DOHH2 (cell line): ENCODE data around the gene ST3GAL5.

Experiments
- H3F3A ChIP-seq: fragments of 200-600 bp; sonication (generic), shearing (Covaris generic); 2 replicates; pipeline ENCODE4 v1.6.0; 2016; ENCODE audit warnings: antibody characterized with exemption, mild to moderate bottlenecking; ENCODE audit not compliant: control insufficient read depth, insufficient read depth
- H3K27ac ChIP-seq: fragments of 200-600 bp; sonication (generic); 2 replicates; pipeline ENCODE4 v1.5.1; 2014; ENCODE audit warnings: low read depth, mild to moderate bottlenecking, low read length, moderate library complexity
- H3K27me3 ChIP-seq: fragments of 200-600 bp; sonication (generic); 2 replicates; pipeline ENCODE4 v1.6.1; 2014; ENCODE audit warnings: mild to moderate bottlenecking, low read length, mixed read lengths; ENCODE audit not compliant: control insufficient read depth
- H3K36me3 ChIP-seq: fragments of 200-600 bp; sonication (generic); 2 replicates; pipeline ENCODE4 v1.6.1; 2014; ENCODE audit warnings: mild to moderate bottlenecking, low read length, moderate library complexity, mixed read lengths; ENCODE audit not compliant: control insufficient read depth
- H3K4me1 ChIP-seq: fragments of 200-600 bp; sonication (generic); 2 replicates; pipeline ENCODE4 v1.6.1; 2014; ENCODE audit warnings: mild to moderate bottlenecking, low read length, mixed read lengths; ENCODE audit not compliant: control insufficient read depth
- H3K4me2 ChIP-seq: fragments of 200-600 bp; sonication (generic); 2 replicates; pipeline ENCODE4 v1.6.0; 2014; ENCODE audit warnings: mild to moderate bottlenecking, low read length, moderate library complexity
- H3K4me3 ChIP-seq: fragments of 200-600 bp; sonication (generic); 2 replicates; pipeline ENCODE4 v1.5.1; 2014; ENCODE audit warnings: mild to moderate bottlenecking, low read length, mixed read lengths
- H3K79me2 ChIP-seq: fragments of 200-600 bp; sonication (generic); 2 replicates; pipeline ENCODE4 v1.6.1; 2014; ENCODE audit warnings: mild to moderate bottlenecking, low read length, mixed read lengths; ENCODE audit not compliant: control insufficient read depth
- H3K9me2 ChIP-seq: fragments of 200-600 bp; sonication (generic); replicated peaks from 2 replicates; pipeline ENCODE4 v1.6.1; 2014; ENCODE audit warnings: mild to moderate bottlenecking, low read length, mixed read lengths; ENCODE audit not compliant: control insufficient read depth
- H3K9me3 ChIP-seq: fragments of 200-600 bp; sonication (generic); 2 replicates; pipeline ENCODE4 v1.6.1; 2014; ENCODE audit warnings: antibody characterized with exemption, low read length, mixed read lengths; ENCODE audit not compliant: control insufficient read depth, insufficient read depth
- H4K20me1 ChIP-seq: fragments of 200-600 bp; sonication (generic); 2 replicates; pipeline ENCODE4 v1.6.0; 2014; ENCODE audit warnings: low read depth, mild to moderate bottlenecking, antibody characterized with exemption, low read length, moderate library complexity; ENCODE audit not compliant: control insufficient read depth, insufficient read depth
- EZH2phosphoT487 ChIP-seq: fragments of 200-600 bp; sonication (generic); IDR thresholded peaks from 2 replicates; pipeline ENCODE4 v1.6.1; 2017; ENCODE audit warnings: borderline replicate concordance, mild to moderate bottlenecking, antibody characterized with exemption, low read length, moderate library complexity, mixed read lengths
- TF ChIP-seq, protein P1 (sequence below): fragments of 200-600 bp; sonication (generic); IDR thresholded peaks from one replicate; pipeline ENCODE4 v1.5.1; 2014; ENCODE audit warnings: antibody characterized with exemption, mild to moderate bottlenecking, low read depth, low read length; ENCODE audit not compliant: poor library complexity, severe bottlenecking

Gene ST3GAL5

DNA sequence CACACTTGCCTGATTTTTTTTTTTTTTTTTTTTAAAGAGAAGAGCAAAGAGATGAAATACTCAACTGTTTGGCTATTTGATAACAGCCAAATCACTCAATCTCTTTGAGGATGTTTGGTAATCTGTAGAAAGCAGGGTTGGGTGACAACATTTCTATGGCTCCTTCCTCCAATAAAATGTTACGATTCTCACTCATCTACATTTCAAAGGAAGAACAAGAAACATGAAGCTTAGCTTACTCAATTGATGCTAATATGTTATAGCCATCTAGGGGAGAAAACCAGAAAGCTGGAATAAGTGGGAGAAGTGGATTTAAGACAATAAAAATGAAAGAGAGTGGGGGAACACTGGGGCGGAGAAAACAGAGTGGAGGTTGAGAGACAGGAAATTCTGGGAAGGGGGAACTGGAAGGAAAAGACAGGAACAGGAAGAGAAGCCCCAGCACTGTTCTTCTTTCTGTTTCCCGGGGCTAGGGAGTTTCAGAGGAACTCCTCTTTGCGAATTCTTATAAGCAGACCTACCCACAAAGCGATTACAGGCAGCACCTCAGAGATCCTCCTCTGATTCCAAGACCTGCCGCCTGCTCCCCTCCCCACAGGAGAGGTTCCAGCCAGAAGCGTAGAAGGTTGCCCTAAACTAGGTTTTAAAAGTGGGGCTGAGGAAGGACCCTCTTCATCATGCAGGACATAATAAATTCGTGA lies 13.3 kb downstream of the ST3GAL5 start:
- Histone ChIP-seq H3K27me3 (no peaks in the 10 kb centered on the region; the same call in 1 of the 2 replicates), H4K20me1 (no peaks in the 10 kb centered on the region), H3K9me3 (no peaks in the 10 kb centered on the region), H3K4me1 (no peaks in the 10 kb centered on the region), H3F3A (no peaks in the 10 kb centered on the region), H3K27ac (no peak overlapping the region), H3K36me3 (no peaks in the 10 kb centered on the region), H3K4me2 (no peak overlapping the region), H3K4me3 (no peak overlapping the region), H3K79me2 (no peaks in the 10 kb centered on the region), H3K9me2 (no peaks in the 10 kb centered on the region)
- no peak for TF ChIP-seq EZH2phosphoT487
- TF ChIP-seq, protein P1, sequence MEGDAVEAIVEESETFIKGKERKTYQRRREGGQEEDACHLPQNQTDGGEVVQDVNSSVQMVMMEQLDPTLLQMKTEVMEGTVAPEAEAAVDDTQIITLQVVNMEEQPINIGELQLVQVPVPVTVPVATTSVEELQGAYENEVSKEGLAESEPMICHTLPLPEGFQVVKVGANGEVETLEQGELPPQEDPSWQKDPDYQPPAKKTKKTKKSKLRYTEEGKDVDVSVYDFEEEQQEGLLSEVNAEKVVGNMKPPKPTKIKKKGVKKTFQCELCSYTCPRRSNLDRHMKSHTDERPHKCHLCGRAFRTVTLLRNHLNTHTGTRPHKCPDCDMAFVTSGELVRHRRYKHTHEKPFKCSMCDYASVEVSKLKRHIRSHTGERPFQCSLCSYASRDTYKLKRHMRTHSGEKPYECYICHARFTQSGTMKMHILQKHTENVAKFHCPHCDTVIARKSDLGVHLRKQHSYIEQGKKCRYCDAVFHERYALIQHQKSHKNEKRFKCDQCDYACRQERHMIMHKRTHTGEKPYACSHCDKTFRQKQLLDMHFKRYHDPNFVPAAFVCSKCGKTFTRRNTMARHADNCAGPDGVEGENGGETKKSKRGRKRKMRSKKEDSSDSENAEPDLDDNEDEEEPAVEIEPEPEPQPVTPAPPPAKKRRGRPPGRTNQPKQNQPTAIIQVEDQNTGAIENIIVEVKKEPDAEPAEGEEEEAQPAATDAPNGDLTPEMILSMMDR = no peak

DNA sequence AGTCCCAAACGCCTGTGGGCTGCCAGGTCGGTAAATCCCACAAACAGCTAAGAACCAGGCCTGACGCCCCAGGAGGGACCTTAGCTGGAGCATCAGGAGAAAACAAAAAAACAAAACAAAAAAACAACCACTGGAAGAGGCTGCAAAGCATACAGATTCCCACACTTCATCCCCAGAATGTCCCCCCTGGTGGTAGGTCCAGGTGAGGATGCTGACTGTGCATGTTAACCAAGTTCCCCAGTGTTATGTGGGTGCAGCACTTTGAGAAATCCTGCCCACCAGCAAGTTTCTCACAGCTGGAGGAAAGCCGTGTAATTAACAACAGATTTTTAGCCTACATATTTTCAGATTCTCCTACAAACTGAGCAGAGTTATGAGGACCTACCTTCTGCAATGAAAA lies 15.1 kb downstream of the ST3GAL5 start:
- Histone ChIP-seq H3K27ac (no peak overlapping the region), H3K9me2 (no peaks in the 10 kb centered on the region), H3K4me3 (no peak overlapping the region), H3K4me1 (no peaks in the 10 kb centered on the region), H4K20me1 (no peaks in the 10 kb centered on the region), H3K79me2 (no peaks in the 10 kb centered on the region), H3K4me2 (no peak overlapping the region), H3K36me3 (no peaks in the 10 kb centered on the region), H3K27me3 (no peaks in the 10 kb centered on the region; the same call in 1 of the 2 replicates), H3K9me3 (no peaks in the 10 kb centered on the region), H3F3A (no peaks in the 10 kb centered on the region)
- no peak for TF ChIP-seq EZH2phosphoT487
- TF ChIP-seq, protein P1 = peak; percentile 45

DNA sequence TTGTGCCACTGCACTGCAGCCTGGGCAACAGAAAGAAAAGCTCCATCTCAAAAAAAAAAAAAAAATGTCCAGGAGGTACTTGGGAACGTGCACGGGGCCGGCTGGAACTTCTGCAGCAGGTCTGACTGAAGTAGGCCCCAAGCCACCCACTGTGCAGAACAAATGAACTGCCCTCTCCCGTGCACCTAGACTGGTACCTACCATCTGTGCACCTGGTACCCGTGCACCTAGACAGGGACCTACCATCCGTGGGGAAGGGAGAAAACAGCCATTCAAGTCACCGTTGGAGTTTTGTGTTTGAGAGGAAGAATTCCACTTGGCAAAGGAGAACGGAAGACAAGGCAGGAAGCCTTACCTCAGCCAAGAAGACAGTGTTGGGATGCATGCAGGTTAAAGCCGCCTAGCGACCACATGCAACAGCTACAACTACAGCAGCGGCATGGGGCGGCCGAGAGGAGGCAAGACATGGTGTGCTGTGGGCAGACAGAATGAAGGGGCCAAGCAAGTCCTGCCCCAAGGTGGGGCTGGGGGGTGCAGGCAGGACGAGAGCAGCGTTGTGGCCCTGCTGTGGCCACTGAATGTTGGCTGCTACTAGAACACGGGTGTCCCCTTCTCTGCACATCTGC lies 16.1 kb downstream of the ST3GAL5 start:
- no peak for TF ChIP-seq EZH2phosphoT487
- TF ChIP-seq, protein P1 = no peak
- Histone ChIP-seq H3K79me2 (no peaks in the 10 kb centered on the region), H3K4me2 (no peak overlapping the region)

More for the DNA sequence above, 16.1 kb downstream of the ST3GAL5 start:
- Histone ChIP-seq H3F3A (no peaks in the 10 kb centered on the region), H3K27me3 (no peaks in the 10 kb centered on the region), H3K4me1 (no peaks in the 10 kb centered on the region), H4K20me1 (no peaks in the 10 kb centered on the region), H3K4me3 (no peak overlapping the region), H3K36me3 (no peaks in the 10 kb centered on the region), H3K27ac (no peak overlapping the region), H3K9me3 (no peaks in the 10 kb centered on the region), H3K9me2 (no peaks in the 10 kb centered on the region)
